ENCODE results near the gene SMG6.

DNA sequence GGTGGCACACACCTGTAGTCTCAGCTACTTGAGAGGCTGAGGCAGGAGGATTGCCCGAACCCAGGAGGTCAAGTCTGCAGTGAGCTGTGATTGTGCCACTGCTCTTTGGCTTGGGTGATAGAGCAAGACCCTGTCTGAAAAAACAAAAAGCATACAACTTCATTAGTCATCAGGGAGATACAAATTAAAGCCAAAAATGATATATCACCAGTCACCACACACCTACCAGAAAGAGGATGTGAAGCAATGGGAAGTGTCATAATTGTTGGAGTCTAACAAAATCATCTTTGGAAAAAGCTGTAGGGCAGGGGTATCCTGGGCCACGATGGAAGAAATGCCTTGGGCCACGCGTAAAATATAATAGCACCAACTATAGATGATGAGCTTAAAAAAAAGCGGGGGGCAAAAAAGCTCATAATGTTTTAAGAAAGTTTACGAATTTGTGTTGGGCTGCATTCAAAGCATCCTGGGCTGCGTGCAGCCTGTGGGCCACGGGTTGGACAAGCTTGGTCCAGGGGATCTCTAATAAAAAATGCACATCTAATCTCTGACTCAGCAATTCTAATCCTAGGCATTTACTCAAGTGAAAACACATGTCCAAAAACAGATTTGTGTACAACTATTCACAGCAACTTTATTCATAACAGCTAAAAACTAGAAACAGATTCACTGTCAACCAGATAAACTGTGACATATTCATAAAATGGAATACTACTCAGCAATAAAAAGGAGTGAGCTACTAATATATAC is 182.8 kb downstream of the SMG6 start:
- TF ChIP-seq, protein P1, sequence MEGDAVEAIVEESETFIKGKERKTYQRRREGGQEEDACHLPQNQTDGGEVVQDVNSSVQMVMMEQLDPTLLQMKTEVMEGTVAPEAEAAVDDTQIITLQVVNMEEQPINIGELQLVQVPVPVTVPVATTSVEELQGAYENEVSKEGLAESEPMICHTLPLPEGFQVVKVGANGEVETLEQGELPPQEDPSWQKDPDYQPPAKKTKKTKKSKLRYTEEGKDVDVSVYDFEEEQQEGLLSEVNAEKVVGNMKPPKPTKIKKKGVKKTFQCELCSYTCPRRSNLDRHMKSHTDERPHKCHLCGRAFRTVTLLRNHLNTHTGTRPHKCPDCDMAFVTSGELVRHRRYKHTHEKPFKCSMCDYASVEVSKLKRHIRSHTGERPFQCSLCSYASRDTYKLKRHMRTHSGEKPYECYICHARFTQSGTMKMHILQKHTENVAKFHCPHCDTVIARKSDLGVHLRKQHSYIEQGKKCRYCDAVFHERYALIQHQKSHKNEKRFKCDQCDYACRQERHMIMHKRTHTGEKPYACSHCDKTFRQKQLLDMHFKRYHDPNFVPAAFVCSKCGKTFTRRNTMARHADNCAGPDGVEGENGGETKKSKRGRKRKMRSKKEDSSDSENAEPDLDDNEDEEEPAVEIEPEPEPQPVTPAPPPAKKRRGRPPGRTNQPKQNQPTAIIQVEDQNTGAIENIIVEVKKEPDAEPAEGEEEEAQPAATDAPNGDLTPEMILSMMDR (IDR thresholded peaks at IDR 0.05), result no peak
- TF ChIP-seq POLR2A (IDR thresholded peaks at IDR 0.05) (no peak), POLR2AphosphoS5 (IDR thresholded peaks at IDR 0.05) (no peak), EP300 (IDR thresholded peaks at IDR 0.05) (no peak)

Data from sigmoid colon (tissue), 4 donors.